ENCODE data around the gene SEPSECS.

The SEPSECS gene

GRCh38 chr4:25117716-25118472, 42.4 kb downstream of the SEPSECS start:
- TF ChIP-seq, protein P1, sequence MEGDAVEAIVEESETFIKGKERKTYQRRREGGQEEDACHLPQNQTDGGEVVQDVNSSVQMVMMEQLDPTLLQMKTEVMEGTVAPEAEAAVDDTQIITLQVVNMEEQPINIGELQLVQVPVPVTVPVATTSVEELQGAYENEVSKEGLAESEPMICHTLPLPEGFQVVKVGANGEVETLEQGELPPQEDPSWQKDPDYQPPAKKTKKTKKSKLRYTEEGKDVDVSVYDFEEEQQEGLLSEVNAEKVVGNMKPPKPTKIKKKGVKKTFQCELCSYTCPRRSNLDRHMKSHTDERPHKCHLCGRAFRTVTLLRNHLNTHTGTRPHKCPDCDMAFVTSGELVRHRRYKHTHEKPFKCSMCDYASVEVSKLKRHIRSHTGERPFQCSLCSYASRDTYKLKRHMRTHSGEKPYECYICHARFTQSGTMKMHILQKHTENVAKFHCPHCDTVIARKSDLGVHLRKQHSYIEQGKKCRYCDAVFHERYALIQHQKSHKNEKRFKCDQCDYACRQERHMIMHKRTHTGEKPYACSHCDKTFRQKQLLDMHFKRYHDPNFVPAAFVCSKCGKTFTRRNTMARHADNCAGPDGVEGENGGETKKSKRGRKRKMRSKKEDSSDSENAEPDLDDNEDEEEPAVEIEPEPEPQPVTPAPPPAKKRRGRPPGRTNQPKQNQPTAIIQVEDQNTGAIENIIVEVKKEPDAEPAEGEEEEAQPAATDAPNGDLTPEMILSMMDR (IDR thresholded peaks at IDR 0.05; ENCODE audit: low read depth, low read length), result no peak

GRCh38 chr4:25117274-25117673, 43.0 kb downstream of the SEPSECS start:
- TF ChIP-seq, protein P1 (IDR thresholded peaks at IDR 0.05; ENCODE audit: low read depth, low read length), result no peak
- no peak overlapping the region for H3K4me3 ChIP-seq (ENCODE audit: low read depth, low read length)

More at GRCh38 chr4:25117716-25118472, 42.4 kb downstream of the SEPSECS start:
- H3K4me3 ChIP-seq (ENCODE audit: low read depth, low read length), result no peak overlapping the region

DNA sequence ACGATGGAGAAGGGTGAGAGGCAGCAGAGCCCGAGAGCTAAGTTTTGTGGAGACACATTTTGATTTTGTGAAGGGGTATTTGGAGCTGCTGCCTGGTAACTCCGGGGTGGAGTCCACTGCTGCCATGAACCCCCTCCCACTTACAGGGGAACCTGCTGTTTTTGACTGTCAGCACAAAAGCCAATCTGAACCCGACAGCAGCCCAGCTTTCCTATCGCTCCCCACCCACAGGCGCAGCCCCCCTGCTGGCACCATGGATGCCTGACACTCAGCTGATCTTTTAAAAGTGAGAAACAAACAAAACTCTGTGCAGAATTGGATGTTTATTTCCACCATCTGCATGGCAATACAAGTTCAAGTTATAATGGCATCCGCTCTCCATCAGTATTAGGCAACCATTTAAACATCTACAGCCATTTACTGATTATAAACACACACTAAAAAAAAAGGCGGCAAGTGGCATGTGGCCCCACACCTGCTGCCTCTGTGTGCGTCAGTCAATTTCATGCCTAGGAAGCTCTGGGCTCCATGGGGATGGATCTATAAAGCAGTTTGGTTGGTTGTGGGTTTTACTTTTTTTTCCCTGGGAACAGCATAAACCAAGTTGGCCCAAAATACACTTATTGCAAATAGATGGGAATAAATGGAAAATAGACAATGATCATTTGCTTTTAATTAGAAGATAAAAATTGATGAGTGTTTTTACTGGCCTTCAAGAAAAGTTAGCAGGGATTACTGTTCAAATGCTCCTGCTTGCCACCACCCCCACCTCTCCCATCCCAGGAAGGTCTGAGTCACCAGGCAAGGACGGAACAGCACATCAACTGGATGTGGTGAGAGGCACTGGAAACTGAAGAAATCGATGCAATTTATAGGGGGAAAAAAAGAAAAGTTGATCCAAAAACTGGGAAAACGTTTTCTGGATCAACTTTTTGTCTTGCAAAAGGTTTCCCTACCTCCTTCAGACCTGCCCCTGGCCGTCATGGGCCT, 46.0 kb downstream of the SEPSECS start:
- no peak overlapping the region for H3K4me3 ChIP-seq (ENCODE audit: low read depth, low read length)
- TF ChIP-seq, protein P1 (IDR thresholded peaks at IDR 0.05; ENCODE audit: low read depth, low read length), result no peak

DNA sequence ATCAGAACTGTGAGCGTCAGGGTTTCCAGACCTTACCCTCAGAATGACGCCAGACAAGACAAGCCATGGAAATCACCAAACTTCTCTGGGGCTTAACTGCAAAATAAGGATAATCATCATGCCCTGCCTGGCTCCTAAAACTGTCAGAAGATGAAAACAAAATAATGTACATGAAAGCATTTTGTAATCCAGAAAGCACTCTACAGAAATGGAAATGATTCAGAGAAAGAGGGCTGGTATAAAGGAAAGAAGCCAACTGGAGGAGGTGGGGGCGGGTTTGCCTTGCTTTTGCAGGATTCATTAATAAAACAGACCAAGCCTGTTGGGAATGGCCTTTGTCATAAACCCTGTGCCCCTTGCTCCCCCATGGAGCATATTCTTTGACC, 47.3 kb downstream of the SEPSECS start:
- TF ChIP-seq, protein P1 (IDR thresholded peaks at IDR 0.05; ENCODE audit: low read depth, low read length), result no peak
- no peak overlapping the region for H3K4me3 ChIP-seq (ENCODE audit: low read depth, low read length)

DNA sequence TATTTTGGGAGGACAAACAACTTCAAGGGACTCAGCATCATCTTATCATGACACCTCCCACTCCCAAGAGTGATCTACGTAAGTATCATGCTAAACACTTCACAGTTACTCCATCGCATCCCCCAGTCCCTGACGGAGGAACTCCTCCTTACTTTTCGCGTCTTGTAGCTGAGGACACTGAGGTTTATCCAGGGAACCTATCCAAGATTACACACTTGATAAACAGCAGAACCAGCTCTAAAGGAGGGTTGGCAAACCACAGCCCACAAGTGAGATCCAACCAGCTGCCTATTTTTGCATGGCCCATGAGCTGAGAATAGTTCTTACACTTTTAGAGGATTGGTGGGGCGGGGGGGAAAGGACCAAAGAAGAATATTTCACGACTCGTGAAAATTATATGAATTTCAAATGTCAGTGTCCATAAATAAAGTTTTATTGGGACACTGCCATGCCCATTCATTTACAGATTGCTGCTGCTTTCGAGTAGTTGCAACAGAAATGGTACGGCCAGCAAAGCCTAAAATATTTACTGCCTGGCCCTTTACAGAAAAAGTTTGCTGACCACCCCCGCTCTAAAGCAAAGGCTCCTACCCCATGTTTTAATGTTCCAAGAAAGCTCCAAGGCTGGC, 47.8 kb downstream of the SEPSECS start:
- no peak overlapping the region for H3K4me3 ChIP-seq (ENCODE audit: low read depth, low read length)
- TF ChIP-seq, protein P1 (IDR thresholded peaks at IDR 0.05; ENCODE audit: low read depth, low read length), result no peak

- TF ChIP-seq, protein P1 (IDR thresholded peaks at IDR 0.05; ENCODE audit: low read depth, low read length), result no peak
- no peak overlapping the region for H3K4me3 ChIP-seq (ENCODE audit: low read depth, low read length)
Observed at GRCh38 chr4:25111648-25112196, 48.5 kb downstream of the SEPSECS start.

All from WI38 (cell line).